Muscle of leg (tissue), 11 donors: Measurements from ENCODE around the gene PRRG2. TPM values are rescaled to one million over a fixed set of nuclear protein-coding genes. Genes with fewer than 3 reads are reported as not detected.

ENCODE experiments used
- DNase-seq: peaks from one replicate; pipeline ENCODE4 v3.0.0; 2013
- H3K27ac ChIP-seq: one replicate; pipeline ENCODE4 v1.5.1; 2013; ENCODE audit warnings: mild to moderate bottlenecking, low read length, control low read depth
- H3K27me3 ChIP-seq: one replicate; pipeline ENCODE4 v1.6.1; 2013; ENCODE audit warnings: low read length; ENCODE audit not compliant: control insufficient read depth, insufficient read depth
- H3K36me3 ChIP-seq: one replicate; pipeline ENCODE4 v1.6.1; 2013; ENCODE audit warnings: low read length; ENCODE audit not compliant: control insufficient read depth, insufficient read depth
- H3K4me1 ChIP-seq: one replicate; pipeline ENCODE4 v1.6.1; 2013; ENCODE audit warnings: low read length; ENCODE audit not compliant: control insufficient read depth, insufficient read depth
- H3K4me3 ChIP-seq: one replicate; pipeline ENCODE4 v1.5.1; 2013; ENCODE audit warnings: low read length, control low read depth
- H3K9me3 ChIP-seq: replicated peaks from 2 replicates; pipeline ENCODE4 v1.6.1; 2013; ENCODE audit warnings: low read depth, low read length; ENCODE audit not compliant: control insufficient read depth
- WGBS: methylation state at CpG from one replicate; pipeline ENCODE4 v1.1.5; 2013; ENCODE audit warnings: missing lambda C conversion rate; ENCODE audit not compliant: insufficient coverage; 5-methylcytosine and 5-hydroxymethylcytosine counted together
- polyA plus RNA-seq, 8 donors: library from polyadenylated mRNA; unstranded; fragments of 120-200 nt; gene quantifications; one replicate each; pipeline versions ENCODE4 v1.2.1 to v1.2.3, GENCODE V29; 2013; ENCODE audit warnings: inconsistent platforms in 1 of 8, low replicate concordance in 1 of 8; ENCODE audit not compliant: insufficient read length in 8 of 8, insufficient read depth in 1 of 8
- total RNA-seq: library from RNA; stranded (reverse); fragments of 120-200 nt; gene quantifications from one replicate; pipeline ENCODE4 v1.2.4, GENCODE V29; 2013

PRRG2 gene
- total and polyA plus RNA-seq, 9 donors, result 0.28 to 0.88 (median 0.56) TPM

DNA sequence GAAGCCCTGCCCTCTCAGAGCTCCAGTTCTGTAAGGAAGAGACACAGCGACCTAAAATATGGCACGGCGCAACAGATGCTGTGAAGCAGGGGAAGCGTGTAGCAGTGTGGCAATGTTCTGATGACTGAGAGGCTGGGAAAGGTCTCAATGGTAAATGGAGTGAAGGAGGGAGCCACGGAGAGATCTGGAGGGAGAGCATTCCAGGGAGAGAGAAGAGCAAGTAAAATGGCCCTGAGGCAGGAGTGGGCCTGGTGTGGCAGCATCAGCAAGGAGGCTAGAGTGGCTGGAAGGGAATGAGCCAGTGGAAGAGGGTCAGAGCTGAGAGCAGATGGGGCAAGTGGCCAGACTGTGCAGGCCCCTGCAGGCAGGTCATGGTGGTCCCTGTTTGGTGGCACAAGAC is 37.0 kb upstream of the PRRG2 start:
- 71% methylated on average over 5 of the region's 5 CpGs for WGBS

DNA sequence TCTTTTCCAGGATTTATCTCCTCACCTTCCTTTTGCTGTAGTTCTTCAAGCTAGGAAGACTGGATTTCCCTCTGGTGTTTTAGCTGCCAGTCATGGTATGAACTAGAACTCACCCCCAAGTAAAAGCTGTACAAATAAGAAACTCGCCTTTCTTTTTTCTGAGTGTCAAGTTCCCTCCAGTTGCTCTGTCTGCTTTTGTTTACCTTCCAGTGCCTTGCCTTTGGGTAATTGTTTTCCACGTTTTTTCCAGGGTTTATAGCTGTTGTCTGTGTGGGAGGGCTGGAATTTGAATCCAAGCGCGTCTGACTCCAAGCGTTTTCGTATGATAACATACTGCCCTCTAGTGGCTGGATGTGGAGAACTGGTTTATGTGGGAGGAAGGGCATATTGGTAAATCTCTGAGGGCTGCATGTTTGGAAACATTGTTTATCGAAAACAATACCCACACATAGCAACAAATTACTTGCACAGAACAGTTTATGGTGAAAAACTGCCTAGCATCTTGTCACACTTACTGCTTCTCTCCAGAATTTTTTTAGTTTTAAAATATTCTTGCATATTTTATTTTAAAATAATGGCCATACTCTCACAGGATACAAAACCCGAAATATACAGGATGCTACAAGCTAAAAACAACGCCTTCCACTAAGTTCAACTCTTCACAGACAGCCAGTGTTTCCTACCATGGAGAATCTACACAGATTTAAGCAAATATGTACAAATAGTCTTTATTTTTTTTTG is 34.1 kb upstream of the PRRG2 start:
- 0% methylated on average over 1 of the region's 9 CpGs for WGBS
- DNase-seq, result peak; percentile 97
- Histone ChIP-seq H3K4me1 (peaks cover 3% of the 10 kb centered on the region), H3K27me3 (no peaks in the 10 kb centered on the region), H3K4me3 (no peak overlapping the region), H3K27ac (peak overlapping the region; percentile 50), H3K9me3 (no peaks in the 10 kb centered on the region), H3K36me3 (peaks cover 24% of the 10 kb centered on the region)

More for the DNA sequence above, 37.0 kb upstream of the PRRG2 start:
- H3K27me3 ChIP-seq, result no peaks in the 10 kb centered on the region
- H3K4me1 ChIP-seq, result peaks cover 3% of the 10 kb centered on the region
- H3K4me3 ChIP-seq, result no peak overlapping the region
- no peak overlapping the region for H3K27ac ChIP-seq
- DNase-seq, result no peak
- peaks cover 29% of the 10 kb centered on the region for H3K36me3 ChIP-seq
- H3K9me3 ChIP-seq, result no peaks in the 10 kb centered on the region

GRCh38 chr19:49549045-49549444 is 32.1 kb upstream of the PRRG2 start:
- H3K9me3 ChIP-seq, result no peaks in the 10 kb centered on the region
- H3K27ac ChIP-seq, result no peak overlapping the region
- peaks cover 6% of the 10 kb centered on the region for H3K4me1 ChIP-seq
- H3K4me3 ChIP-seq, result no peak overlapping the region
- 78% methylated on average over 8 of the region's 13 CpGs for WGBS
- peaks cover 21% of the 10 kb centered on the region for H3K36me3 ChIP-seq
- no peak for DNase-seq
- H3K27me3 ChIP-seq, result no peaks in the 10 kb centered on the region

GRCh38 chr19:49551531-49551930 is 29.6 kb upstream of the PRRG2 start:
- peaks cover 7% of the 10 kb centered on the region for H3K4me1 ChIP-seq
- DNase-seq, result no peak
- no peaks in the 10 kb centered on the region for H3K9me3 ChIP-seq
- no peaks in the 10 kb centered on the region for H3K27me3 ChIP-seq
- H3K27ac ChIP-seq, result no peak overlapping the region
- H3K36me3 ChIP-seq, result peaks cover 39% of the 10 kb centered on the region
- H3K4me3 ChIP-seq, result no peak overlapping the region
- WGBS, result 100% methylated on average over 1 of the region's 7 CpGs

GRCh38 chr19:49552749-49553148 is 28.4 kb upstream of the PRRG2 start:
- H3K36me3 ChIP-seq, result peaks cover 51% of the 10 kb centered on the region
- H3K27ac ChIP-seq, result no peak overlapping the region

GRCh38 chr19:49553451-49554271 is 27.5 kb upstream of the PRRG2 start:
- no peak for DNase-seq
- Histone ChIP-seq H3K27ac (no peak overlapping the region), H3K4me1 (peaks cover 4% of the 10 kb centered on the region), H3K36me3 (peaks cover 60% of the 10 kb centered on the region), H3K27me3 (no peaks in the 10 kb centered on the region), H3K9me3 (no peaks in the 10 kb centered on the region), H3K4me3 (no peak overlapping the region)
- 53% methylated on average over 7 of the region's 10 CpGs for WGBS

More at GRCh38 chr19:49552749-49553148, 28.4 kb upstream of the PRRG2 start:
- DNase-seq, result no peak
- no peaks in the 10 kb centered on the region for H3K27me3 ChIP-seq
- WGBS, result 84% methylated on average over 9 of the region's 11 CpGs
- H3K4me1 ChIP-seq, result peaks cover 4% of the 10 kb centered on the region
- no peak overlapping the region for H3K4me3 ChIP-seq
- H3K9me3 ChIP-seq, result no peaks in the 10 kb centered on the region

GRCh38 chr19:49554701-49555181 is 26.4 kb upstream of the PRRG2 start:
- H3K27me3 ChIP-seq, result no peaks in the 10 kb centered on the region
- DNase-seq, result peak; percentile 63
- peaks cover 5% of the 10 kb centered on the region for H3K4me1 ChIP-seq
- H3K4me3 ChIP-seq, result no peak overlapping the region
- peak overlapping the region; percentile 64 for H3K27ac ChIP-seq
- H3K9me3 ChIP-seq, result no peaks in the 10 kb centered on the region
- H3K36me3 ChIP-seq, result peaks cover 71% of the 10 kb centered on the region
- 83% methylated on average over 16 of the region's 17 CpGs for WGBS

DNA sequence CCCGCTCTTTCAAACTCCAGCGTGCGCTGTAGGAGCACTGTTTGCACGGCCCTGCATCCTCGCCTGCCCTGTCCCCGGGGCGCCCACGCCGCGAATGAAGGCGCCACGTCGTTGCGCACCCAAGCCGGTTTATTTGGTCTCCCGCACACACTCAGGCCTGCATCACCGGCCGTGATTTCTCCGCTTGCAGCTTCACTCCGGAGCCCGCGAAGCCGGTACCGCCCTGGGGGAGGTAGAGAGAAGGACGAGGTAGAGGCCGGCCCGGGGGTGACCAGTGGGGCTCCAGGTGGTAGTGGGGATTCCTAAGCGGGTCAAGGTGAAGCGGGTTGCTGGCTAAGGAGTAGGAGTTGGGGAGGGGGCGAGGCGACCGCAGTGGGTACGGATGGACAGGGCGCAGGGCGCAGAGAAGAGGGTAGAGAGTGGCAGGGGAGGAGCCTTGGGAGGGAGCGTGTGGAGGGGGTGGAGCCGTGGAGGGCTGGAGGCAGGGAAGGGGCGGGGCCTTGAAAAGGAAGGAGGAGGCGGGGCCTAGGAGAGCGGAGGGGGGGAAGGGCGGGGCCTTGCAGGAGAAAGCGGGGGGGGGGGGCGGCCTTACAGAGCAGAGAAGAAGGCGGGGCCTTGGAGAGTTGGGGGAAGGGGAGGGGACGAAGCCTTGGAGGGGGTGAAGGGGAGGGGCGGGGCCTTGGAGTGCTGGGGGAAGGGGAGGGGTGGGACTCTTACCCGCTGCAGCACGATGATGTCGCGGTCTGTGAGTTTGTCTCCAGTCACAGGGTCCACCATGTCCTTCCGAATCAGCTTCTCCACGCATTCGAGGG is 25.3 kb upstream of the PRRG2 start:
- peaks cover 15% of the 10 kb centered on the region for H3K4me1 ChIP-seq
- DNase-seq, result peak; percentile 79
- no peak overlapping the region for H3K4me3 ChIP-seq
- no peaks in the 10 kb centered on the region for H3K9me3 ChIP-seq
- no peaks in the 10 kb centered on the region for H3K27me3 ChIP-seq
- peak overlapping the region; percentile 42 for H3K27ac ChIP-seq
- H3K36me3 ChIP-seq, result peaks cover 73% of the 10 kb centered on the region
- 84% methylated on average over 30 of the region's 53 CpGs for WGBS

GRCh38 chr19:49556412-49557398 is 24.4 kb upstream of the PRRG2 start:
- Histone ChIP-seq H3K27ac (no peak overlapping the region), H3K9me3 (no peaks in the 10 kb centered on the region), H3K4me3 (no peak overlapping the region), H3K36me3 (peaks cover 71% of the 10 kb centered on the region), H3K4me1 (peaks cover 19% of the 10 kb centered on the region), H3K27me3 (no peaks in the 10 kb centered on the region)
- DNase-seq, result no peak
- WGBS, result 68% methylated on average over 44 of the region's 66 CpGs
